Gastrocnemius medialis (tissue), 4 donors: ENCODE results near the gene TUBG2. TPM values are rescaled to one million over a fixed set of nuclear protein-coding genes. Genes with fewer than 3 reads are reported as not detected.
A peak's percentile ranks its signal among the peaks of the same experiment; 100 is the strongest.

Experiments
- ATAC-seq, 2 donors: fragments of 150-250 bp; one replicate each; pipeline ENCODE4 v1.9.1; 2016
- DNase-seq, 2 donors: peaks; one replicate each; pipeline ENCODE4 v3.0.0-alpha.2; 2019
- H3K27ac ChIP-seq, 4 donors: fragments of 200-600 bp; sonication (generic); 1 replicate in 1 of 4; 2 replicates in 3 of 4; pipeline ENCODE4 v1.5.1; 2016 to 2018; ENCODE audit warnings: mild to moderate bottlenecking in 2 of 4, moderate library complexity in 1 of 4
- H3K27me3 ChIP-seq, 3 donors: fragments of 200-600 bp; sonication (generic) in 2 of 3; 1 replicate in 1 of 3; 2 replicates in 2 of 3; pipeline versions ENCODE4 v1.5.1 to v1.6.0; 2016 to 2019; ENCODE audit warnings: mild to moderate bottlenecking in 1 of 3, moderate library complexity in 1 of 3
- H3K36me3 ChIP-seq, 2 donors: fragments of 200-600 bp; sonication (generic) in 1 of 2; one replicate each; pipeline ENCODE4 v1.5.1; 2017 to 2018
- H3K4me1 ChIP-seq, 2 donors: fragments of 200-600 bp; sonication (generic) in 1 of 2; one replicate each; pipeline ENCODE4 v1.5.1; 2016 to 2017; ENCODE audit warnings: mild to moderate bottlenecking in 2 of 2
- H3K4me3 ChIP-seq, 4 donors: fragments of 200-600 bp; sonication (generic) in 3 of 4; 1 replicate in 1 of 4; 2 replicates in 3 of 4; pipeline ENCODE4 v1.5.1; 2016 to 2019; ENCODE audit warnings: mild to moderate bottlenecking in 2 of 4
- H3K9me3 ChIP-seq, 3 donors: fragments of 200-600 bp; sonication (generic) in 2 of 3; 1 replicate in 1 of 3; 2 replicates in 2 of 3; pipeline ENCODE4 v1.5.1; 2016 to 2019
- POLR2A ChIP-seq, 2 donors: fragments of 450-650 bp; IDR thresholded peaks; one replicate each; pipeline ENCODE4 v1.6.1; 2017; ENCODE audit warnings: antibody characterized with exemption in 2 of 2, mild to moderate bottlenecking in 2 of 2, moderate library complexity in 2 of 2
- in situ Hi-C, 4 donors: fragments of 200-750 bp; cut with MboI; loops; one replicate each; pipeline versions ENCODE4 v1.15.0 to v1.8.0; 2017; ENCODE audit warnings: low sequenced_read_pairs in 4 of 4
- intact Hi-C: fragments of 100-400 bp; cut with DNase I; formaldehyde crosslinking; loops from one replicate; pipeline ENCODE4 v1.15.1; 2023; ENCODE audit warnings: low total_unique reads
- total RNA-seq, 4 donors: library from RNA; depleted of rRNA; stranded (reverse); fragments of >200 nt; gene quantifications; one replicate each; pipeline versions ENCODE4 v1.1.0 to v1.2.3, GENCODE V29; 2016
- TF ChIP-seq, protein P1 (sequence below), 5 experiments: fragments of 450-650 bp in 3 of 5; fragments of 200-600 bp in 2 of 5; sonication (generic) in 2 of 5; IDR thresholded peaks in 4 of 5; conservative IDR thresholded peaks in 1 of 5; 1 replicate in 4 of 5; 2 replicates in 1 of 5; pipeline ENCODE4 v1.5.1; 2016 to 2019; ENCODE audit warnings: antibody characterized with exemption in 5 of 5, mild to moderate bottlenecking in 3 of 5, moderate library complexity in 3 of 5

Gene TUBG2
- total RNA-seq, 4 donors from 2014 or later: 3.9 to 5.2 (median 4.2) TPM

DNA sequence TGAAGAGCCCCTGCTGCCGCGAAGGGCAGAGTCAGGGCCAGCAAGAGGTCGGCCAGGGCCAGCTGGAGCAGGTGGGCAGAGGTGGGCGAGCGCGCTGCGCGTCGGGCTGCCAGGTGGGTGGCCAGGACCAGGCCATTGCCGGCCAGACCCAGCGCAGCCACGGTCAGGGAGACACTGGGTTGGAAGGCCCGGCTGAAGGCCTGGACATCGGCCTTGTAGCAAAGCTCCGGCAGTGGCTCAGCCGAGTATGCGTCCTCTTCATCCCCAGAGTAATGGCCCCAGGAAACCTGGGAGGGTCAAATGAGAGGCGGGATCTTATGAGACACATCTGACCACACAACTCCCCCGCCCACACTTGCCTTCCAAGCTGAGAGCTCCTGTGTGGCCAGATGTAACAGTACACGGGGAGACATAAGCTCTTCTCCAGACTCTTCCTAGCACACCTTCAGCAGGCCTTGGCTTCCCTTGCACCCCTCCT is 21.3 kb downstream of the TUBG2 start:
- Histone ChIP-seq H3K27me3 (no peaks in the 10 kb centered on the region), H3K4me1 (peaks cover 57 to 60% of the 10 kb centered on the region in 2 donors), H3K27ac (peak overlapping the region; percentile 93 to 99 (median 96)), H3K9me3 (no peaks in the 10 kb centered on the region), H3K36me3 (no peaks in the 10 kb centered on the region), H3K4me3 (peak overlapping the region; percentile 70 to 97 (median 75))
- intact Hi-C loops: no loop called here
- TF ChIP-seq POLR2A (IDR thresholded peaks at IDR 0.05): no peak
- TF ChIP-seq, protein P1, sequence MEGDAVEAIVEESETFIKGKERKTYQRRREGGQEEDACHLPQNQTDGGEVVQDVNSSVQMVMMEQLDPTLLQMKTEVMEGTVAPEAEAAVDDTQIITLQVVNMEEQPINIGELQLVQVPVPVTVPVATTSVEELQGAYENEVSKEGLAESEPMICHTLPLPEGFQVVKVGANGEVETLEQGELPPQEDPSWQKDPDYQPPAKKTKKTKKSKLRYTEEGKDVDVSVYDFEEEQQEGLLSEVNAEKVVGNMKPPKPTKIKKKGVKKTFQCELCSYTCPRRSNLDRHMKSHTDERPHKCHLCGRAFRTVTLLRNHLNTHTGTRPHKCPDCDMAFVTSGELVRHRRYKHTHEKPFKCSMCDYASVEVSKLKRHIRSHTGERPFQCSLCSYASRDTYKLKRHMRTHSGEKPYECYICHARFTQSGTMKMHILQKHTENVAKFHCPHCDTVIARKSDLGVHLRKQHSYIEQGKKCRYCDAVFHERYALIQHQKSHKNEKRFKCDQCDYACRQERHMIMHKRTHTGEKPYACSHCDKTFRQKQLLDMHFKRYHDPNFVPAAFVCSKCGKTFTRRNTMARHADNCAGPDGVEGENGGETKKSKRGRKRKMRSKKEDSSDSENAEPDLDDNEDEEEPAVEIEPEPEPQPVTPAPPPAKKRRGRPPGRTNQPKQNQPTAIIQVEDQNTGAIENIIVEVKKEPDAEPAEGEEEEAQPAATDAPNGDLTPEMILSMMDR (IDR thresholded peaks at IDR 0.05 in 4 of 5, conservative IDR thresholded peaks at IDR 0.05 in 1 of 5): no peak
- peak in 1 of 2 donors; percentile 61 for DNase-seq
- no peak for ATAC-seq
- in situ Hi-C loops: loop anchor here (5.0 to 25.0 kb wide), 3 partner anchors 93 to 103 kb away; partner anchors contain the start of gene PSMC3IP (in 3 of the 4)

DNA sequence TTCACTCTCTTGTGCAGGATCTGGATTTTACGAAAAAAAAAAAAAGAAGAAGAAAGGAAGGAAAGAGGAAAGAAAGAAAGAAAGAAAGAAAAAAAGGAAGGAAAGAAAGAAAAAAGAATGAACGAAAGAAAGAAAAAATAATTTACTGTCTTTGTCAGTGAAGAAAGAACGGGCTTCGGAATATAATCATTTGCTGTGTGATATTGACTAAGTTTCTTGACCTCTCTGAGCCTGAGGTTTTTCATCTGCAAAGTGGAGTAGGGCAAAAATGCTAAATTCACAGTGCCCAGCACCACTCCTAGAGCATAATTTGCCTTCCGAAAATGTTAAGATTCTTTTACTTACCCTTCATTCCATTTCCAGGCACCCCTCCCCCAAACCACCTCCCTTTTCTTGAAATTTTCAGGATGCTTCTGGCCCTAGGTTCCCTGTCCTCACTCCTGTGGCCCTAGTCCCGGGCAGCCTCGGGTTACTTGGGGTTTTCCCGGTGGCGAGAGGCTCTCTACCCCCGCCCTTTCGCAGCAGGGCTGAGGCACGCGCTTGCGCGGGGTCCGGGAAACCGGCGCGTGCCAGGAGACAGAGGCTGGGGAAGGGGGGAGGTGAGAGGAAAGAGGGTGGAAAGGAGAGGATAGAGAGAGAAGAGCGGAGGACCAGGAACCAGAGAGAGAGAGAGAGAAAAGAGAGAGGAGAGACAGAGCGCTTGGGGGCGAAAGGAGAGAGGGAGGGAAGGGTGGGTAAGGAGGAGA is 23.1 kb downstream of the TUBG2 start, which contains the start of gene CNTNAP1:
TSS of gene CNTNAP1 (plus strand) at position 556 of the 746 bp plus-strand sequence. CDS start 299 bp downstream, outside the sequence.
- no peaks in the 10 kb centered on the region for H3K9me3 ChIP-seq
- H3K4me1 ChIP-seq: peaks cover 54 to 57% of the 10 kb centered on the region in 2 donors
- peak within 1 kb of the TSS; percentile 33 to 58 (median 44) for H3K4me3 ChIP-seq
- peak within 1 kb of the TSS; percentile 41 to 96 (median 52) for H3K27ac ChIP-seq
- TF ChIP-seq POLR2A (IDR thresholded peaks at IDR 0.05): no peak
- TF ChIP-seq, protein P1 (IDR thresholded peaks at IDR 0.05 in 4 of 5, conservative IDR thresholded peaks at IDR 0.05 in 1 of 5): no peak
- in situ Hi-C loops (loop anchor here (5.0 to 25.0 kb wide), 3 partner anchors 95 to 105 kb away; partner anchors contain the start of gene PSMC3IP (in 3 of the 4)), intact Hi-C loops (no loop called here)
- DNase-seq (no peak), ATAC-seq (no peak)
- no peaks in the 10 kb centered on the region for H3K36me3 ChIP-seq
- no peaks in the 10 kb centered on the region for H3K27me3 ChIP-seq

DNA sequence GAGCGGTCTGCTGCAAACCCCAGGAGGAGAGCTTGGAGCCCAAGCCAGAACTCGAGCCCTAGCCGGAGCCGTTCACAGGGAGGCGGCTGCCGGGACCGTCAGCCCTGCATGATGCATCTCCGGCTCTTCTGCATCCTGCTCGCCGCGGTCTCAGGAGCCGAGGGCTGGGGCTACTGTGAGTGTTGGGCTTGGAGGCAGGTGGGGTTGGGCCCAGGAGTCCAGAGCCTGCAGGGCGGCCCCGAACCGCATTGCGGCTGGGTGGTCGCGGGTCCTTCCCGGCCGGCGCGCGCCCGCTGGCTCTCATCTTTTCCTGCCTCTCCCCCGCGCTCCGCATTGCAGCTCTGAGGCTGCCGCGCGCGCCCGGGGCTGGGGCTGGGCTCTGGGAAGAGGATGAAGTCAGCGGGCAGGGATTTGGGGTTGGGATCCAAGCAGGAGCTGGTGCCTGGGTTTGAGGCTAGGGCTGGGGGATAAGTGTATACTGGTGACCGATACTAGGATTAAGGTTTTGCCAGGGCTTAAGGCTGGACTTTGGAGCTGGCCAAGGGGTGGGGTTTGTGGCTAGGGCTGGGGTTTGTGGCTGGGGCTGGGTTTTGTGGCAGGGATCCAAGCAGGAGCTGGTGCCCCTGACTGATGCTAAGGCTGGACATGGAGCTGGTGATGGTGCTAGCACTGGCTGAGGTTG is 23.8 kb downstream of the TUBG2 start:
- no peak for TF ChIP-seq POLR2A (IDR thresholded peaks at IDR 0.05)
- TF ChIP-seq, protein P1 (IDR thresholded peaks at IDR 0.05 in 4 of 5, conservative IDR thresholded peaks at IDR 0.05 in 1 of 5): no peak
- Histone ChIP-seq H3K4me1 (peaks cover 48 to 51% of the 10 kb centered on the region in 2 donors), H3K36me3 (no peaks in the 10 kb centered on the region), H3K4me3 (peak overlapping the region; percentile 33 to 58 (median 42)), H3K27ac (peak overlapping the region; percentile 41 to 96 (median 52)), H3K9me3 (no peaks in the 10 kb centered on the region), H3K27me3 (no peaks in the 10 kb centered on the region)
- DNase-seq (no peak), ATAC-seq (no peak)
- in situ Hi-C loops (loop anchor here (5.0 to 25.0 kb wide), 3 partner anchors 96 to 106 kb away; partner anchors contain the start of gene PSMC3IP (in 3 of the 4)), intact Hi-C loops (no loop called here)

DNA sequence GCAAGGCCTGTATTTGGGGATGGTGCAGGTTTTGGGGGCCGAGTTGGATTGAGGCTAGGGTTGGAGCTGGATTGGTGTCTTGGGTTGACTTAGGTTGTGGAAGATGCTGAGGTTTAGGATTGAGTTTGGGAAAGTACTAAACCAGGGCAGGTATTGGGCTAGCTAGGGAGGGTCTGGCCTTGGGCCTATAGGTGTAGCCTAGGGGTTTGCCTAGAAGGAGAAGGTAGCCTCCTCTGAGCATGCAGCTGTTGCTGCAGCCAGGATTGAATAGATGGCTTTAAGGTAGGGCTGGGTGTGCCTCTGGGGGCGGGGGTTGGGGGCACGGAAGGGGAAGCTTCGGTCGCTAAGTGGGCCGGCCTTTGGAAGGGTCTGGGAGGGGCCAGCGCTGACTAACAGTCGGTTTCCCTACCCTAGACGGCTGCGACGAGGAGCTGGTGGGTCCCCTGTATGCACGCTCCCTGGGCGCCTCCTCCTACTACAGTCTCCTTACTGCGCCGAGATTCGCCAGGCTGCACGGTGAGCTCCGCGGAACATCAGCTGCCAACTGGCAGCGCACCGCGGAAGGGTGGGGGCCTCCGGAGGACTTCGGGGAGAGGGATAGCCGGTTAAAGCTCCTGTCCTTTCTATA is 24.4 kb downstream of the TUBG2 start:
- Histone ChIP-seq H3K4me3 (peak overlapping the region; percentile 34 to 58 (median 44)), H3K27me3 (no peaks in the 10 kb centered on the region), H3K27ac (peak overlapping the region in 3 of 4 donors; percentile 35 to 52 (median 39)), H3K4me1 (peaks cover 46 to 49% of the 10 kb centered on the region in 2 donors), H3K36me3 (no peaks in the 10 kb centered on the region), H3K9me3 (no peaks in the 10 kb centered on the region)
- intact Hi-C loops (no loop called here), in situ Hi-C loops (loop anchor here (5.0 to 25.0 kb wide), 3 partner anchors 96 to 106 kb away; partner anchors contain the start of gene PSMC3IP (in 3 of the 4))
- TF ChIP-seq, protein P1 (IDR thresholded peaks at IDR 0.05 in 4 of 5, conservative IDR thresholded peaks at IDR 0.05 in 1 of 5): no peak
- no peak for TF ChIP-seq POLR2A (IDR thresholded peaks at IDR 0.05)
- no peak for ATAC-seq
- no peak for DNase-seq
